Measurements from ENCODE around the gene LY6G5C.

LY6G5C gene

GRCh38 chr6:31631681-31632278 is 49.1 kb downstream of the LY6G5C start:
- no CpG with 5 or more reads among the region's 32 CpGs for WGBS (ENCODE audit: extremely low coverage, insufficient coverage, low lambda C conversion rate)
- Histone ChIP-seq H4K5ac (ENCODE audit: low read length) (no peak overlapping the region), H3K9ac (ENCODE audit: low read length) (no peak overlapping the region), H2BK15ac (replicated peaks; ENCODE audit: low read depth) (no peak overlapping the region), H3K18ac (ENCODE audit: low read length) (no peak overlapping the region), H3K56ac (ENCODE audit: low read length) (no peak overlapping the region), H3K23ac (ENCODE audit: low read length) (no peak overlapping the region), H3K4me1 (ENCODE audit: control insufficient read depth, low read depth, low read length) (no peaks in the 10 kb centered on the region), H3K36me3 (ENCODE audit: control insufficient read depth, insufficient read depth, low read length) (peaks cover 62% of the 10 kb centered on the region), H3K4me2 (ENCODE audit: low read length) (no peak overlapping the region), H4K8ac (ENCODE audit: low read depth, low read length) (no peak overlapping the region), H3K27me3 (ENCODE audit: insufficient read depth, low read length, poor library complexity) (no peaks in the 10 kb centered on the region), H3K4ac (ENCODE audit: low read depth, low read length) (no peak overlapping the region), H2AK5ac (ENCODE audit: low read length) (no peak overlapping the region), H3K79me1 (ENCODE audit: low read length) (peaks cover 9% of the 10 kb centered on the region), H2BK120ac (ENCODE audit: low read depth, low read length) (no peak overlapping the region), H3K4me3 (ENCODE audit: low read length) (no peak overlapping the region), H3K27ac (ENCODE audit: low read depth, low read length) (no peak overlapping the region), H3K79me2 (ENCODE audit: control insufficient read depth, insufficient read depth, low read length) (peaks cover 4% of the 10 kb centered on the region), H2BK5ac (ENCODE audit: low read length) (no peak overlapping the region)
- no peak for DNase-seq

DNA sequence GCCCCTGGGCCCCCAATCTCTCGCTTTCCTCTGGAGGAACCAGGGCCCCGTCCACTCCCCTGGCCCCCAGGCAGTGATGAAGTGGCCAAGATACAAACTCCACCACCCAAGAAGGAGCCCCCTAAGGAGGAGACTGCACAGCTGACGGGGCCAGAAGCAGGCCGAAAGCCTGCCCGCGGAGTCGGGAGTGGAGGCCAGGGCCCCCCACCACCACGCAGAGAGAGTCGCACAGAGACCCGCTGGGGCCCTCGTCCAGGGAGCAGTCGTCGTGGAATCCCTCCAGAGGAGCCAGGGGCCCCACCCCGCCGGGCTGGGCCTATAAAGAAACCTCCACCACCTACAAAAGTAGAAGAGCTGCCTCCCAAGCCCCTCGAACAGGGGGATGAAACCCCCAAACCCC is 49.7 kb downstream of the LY6G5C start:
- DNase-seq: no peak
- no peak overlapping the region for H2AK5ac ChIP-seq (ENCODE audit: low read length)
- H2BK15ac ChIP-seq (replicated peaks; ENCODE audit: low read depth): no peak overlapping the region
- WGBS (ENCODE audit: extremely low coverage, insufficient coverage, low lambda C conversion rate): no CpG with 5 or more reads among the region's 16 CpGs
- no peaks in the 10 kb centered on the region for H3K4me1 ChIP-seq (ENCODE audit: control insufficient read depth, low read depth, low read length)
- H3K27me3 ChIP-seq (ENCODE audit: insufficient read depth, low read length, poor library complexity): no peaks in the 10 kb centered on the region
- H2BK120ac ChIP-seq (ENCODE audit: low read depth, low read length): no peak overlapping the region
- H3K18ac ChIP-seq (ENCODE audit: low read length): no peak overlapping the region
- no peak overlapping the region for H3K27ac ChIP-seq (ENCODE audit: low read depth, low read length)
- H3K4me2 ChIP-seq (ENCODE audit: low read length): no peak overlapping the region
- H4K8ac ChIP-seq (ENCODE audit: low read depth, low read length): no peak overlapping the region
- H3K4ac ChIP-seq (ENCODE audit: low read depth, low read length): no peak overlapping the region
- H3K56ac ChIP-seq (ENCODE audit: low read length): no peak overlapping the region
- peaks cover 6% of the 10 kb centered on the region for H3K79me2 ChIP-seq (ENCODE audit: control insufficient read depth, insufficient read depth, low read length)
- H4K5ac ChIP-seq (ENCODE audit: low read length): no peak overlapping the region
- peaks cover 12% of the 10 kb centered on the region for H3K79me1 ChIP-seq (ENCODE audit: low read length)
- no peak overlapping the region for H2BK5ac ChIP-seq (ENCODE audit: low read length)
- no peak overlapping the region for H3K23ac ChIP-seq (ENCODE audit: low read length)
- H3K9ac ChIP-seq (ENCODE audit: low read length): no peak overlapping the region
- peaks cover 59% of the 10 kb centered on the region for H3K36me3 ChIP-seq (ENCODE audit: control insufficient read depth, insufficient read depth, low read length)
- no peak overlapping the region for H3K4me3 ChIP-seq (ENCODE audit: low read length)

- no peak overlapping the region for H3K9ac ChIP-seq (ENCODE audit: low read length)
- no peak overlapping the region for H3K4me2 ChIP-seq (ENCODE audit: low read length)
- H3K4me1 ChIP-seq (ENCODE audit: control insufficient read depth, low read depth, low read length): no peaks in the 10 kb centered on the region
- no peak overlapping the region for H2AK5ac ChIP-seq (ENCODE audit: low read length)
- H3K4ac ChIP-seq (ENCODE audit: low read depth, low read length): no peak overlapping the region
- H3K79me2 ChIP-seq (ENCODE audit: control insufficient read depth, insufficient read depth, low read length): peaks cover 6% of the 10 kb centered on the region
- no peak overlapping the region for H3K27ac ChIP-seq (ENCODE audit: low read depth, low read length)
- no peak overlapping the region for H3K23ac ChIP-seq (ENCODE audit: low read length)
- H3K27me3 ChIP-seq (ENCODE audit: insufficient read depth, low read length, poor library complexity): no peaks in the 10 kb centered on the region
- no peak overlapping the region for H3K56ac ChIP-seq (ENCODE audit: low read length)
- no peak overlapping the region for H3K4me3 ChIP-seq (ENCODE audit: low read length)
- H2BK5ac ChIP-seq (ENCODE audit: low read length): no peak overlapping the region
- H3K79me1 ChIP-seq (ENCODE audit: low read length): peaks cover 12% of the 10 kb centered on the region
- H3K18ac ChIP-seq (ENCODE audit: low read length): no peak overlapping the region
- no peak for DNase-seq
- H2BK15ac ChIP-seq (replicated peaks; ENCODE audit: low read depth): no peak overlapping the region
- H2BK120ac ChIP-seq (ENCODE audit: low read depth, low read length): no peak overlapping the region
- peaks cover 58% of the 10 kb centered on the region for H3K36me3 ChIP-seq (ENCODE audit: control insufficient read depth, insufficient read depth, low read length)
- H4K8ac ChIP-seq (ENCODE audit: low read depth, low read length): no peak overlapping the region
- H4K5ac ChIP-seq (ENCODE audit: low read length): no peak overlapping the region
- WGBS (ENCODE audit: extremely low coverage, insufficient coverage, low lambda C conversion rate): no CpG with 5 or more reads among the region's 25 CpGs
Measured at GRCh38 chr6:31630177-31630934, 50.5 kb downstream of the LY6G5C start.

GRCh38 chr6:31629014-31629413 is 51.9 kb downstream of the LY6G5C start:
- Histone ChIP-seq H3K79me2 (ENCODE audit: control insufficient read depth, insufficient read depth, low read length) (peaks cover 13% of the 10 kb centered on the region), H3K9ac (ENCODE audit: low read length) (no peak overlapping the region), H3K4me1 (ENCODE audit: control insufficient read depth, low read depth, low read length) (no peaks in the 10 kb centered on the region), H3K4me2 (ENCODE audit: low read length) (no peak overlapping the region), H4K8ac (ENCODE audit: low read depth, low read length) (no peak overlapping the region), H3K56ac (ENCODE audit: low read length) (no peak overlapping the region), H3K27ac (ENCODE audit: low read depth, low read length) (no peak overlapping the region), H2BK120ac (ENCODE audit: low read depth, low read length) (no peak overlapping the region), H3K23ac (ENCODE audit: low read length) (no peak overlapping the region), H2BK5ac (ENCODE audit: low read length) (no peak overlapping the region), H3K18ac (ENCODE audit: low read length) (no peak overlapping the region), H2AK5ac (ENCODE audit: low read length) (no peak overlapping the region), H3K4ac (ENCODE audit: low read depth, low read length) (no peak overlapping the region), H4K5ac (ENCODE audit: low read length) (no peak overlapping the region), H3K4me3 (ENCODE audit: low read length) (no peak overlapping the region), H3K27me3 (ENCODE audit: insufficient read depth, low read length, poor library complexity) (no peaks in the 10 kb centered on the region), H3K79me1 (ENCODE audit: low read length) (peaks cover 18% of the 10 kb centered on the region), H2BK15ac (replicated peaks; ENCODE audit: low read depth) (no peak overlapping the region), H3K36me3 (ENCODE audit: control insufficient read depth, insufficient read depth, low read length) (peaks cover 56% of the 10 kb centered on the region)
- no peak for DNase-seq
- WGBS (ENCODE audit: extremely low coverage, insufficient coverage, low lambda C conversion rate): no CpG with 5 or more reads among the region's 7 CpGs

- Histone ChIP-seq H2AK5ac (ENCODE audit: low read length) (no peak overlapping the region), H3K9ac (ENCODE audit: low read length) (no peak overlapping the region), H2BK15ac (replicated peaks; ENCODE audit: low read depth) (no peak overlapping the region), H3K79me2 (ENCODE audit: control insufficient read depth, insufficient read depth, low read length) (peaks cover 24% of the 10 kb centered on the region), H3K23ac (ENCODE audit: low read length) (no peak overlapping the region), H3K4me1 (ENCODE audit: control insufficient read depth, low read depth, low read length) (no peaks in the 10 kb centered on the region), H3K56ac (ENCODE audit: low read length) (no peak overlapping the region), H2BK120ac (ENCODE audit: low read depth, low read length) (no peak overlapping the region), H3K27ac (ENCODE audit: low read depth, low read length) (no peak overlapping the region), H4K5ac (ENCODE audit: low read length) (no peak overlapping the region), H4K8ac (ENCODE audit: low read depth, low read length) (no peak overlapping the region), H3K18ac (ENCODE audit: low read length) (no peak overlapping the region), H2BK5ac (ENCODE audit: low read length) (no peak overlapping the region), H3K4me3 (ENCODE audit: low read length) (no peak overlapping the region), H3K4me2 (ENCODE audit: low read length) (no peak overlapping the region), H3K79me1 (ENCODE audit: low read length) (peaks cover 22% of the 10 kb centered on the region), H3K4ac (ENCODE audit: low read depth, low read length) (no peak overlapping the region), H3K36me3 (ENCODE audit: control insufficient read depth, insufficient read depth, low read length) (peaks cover 51% of the 10 kb centered on the region), H3K27me3 (ENCODE audit: insufficient read depth, low read length, poor library complexity) (no peaks in the 10 kb centered on the region)
- WGBS (ENCODE audit: extremely low coverage, insufficient coverage, low lambda C conversion rate): no CpG with 5 or more reads among the region's 19 CpGs
- DNase-seq: no peak
Measured at GRCh38 chr6:31627690-31628287, 53.1 kb downstream of the LY6G5C start.
